Astrocyte of the spinal cord (primary cell): ENCODE data around the gene SV2B.

Source experiments
- DNase-seq: peaks from one replicate; pipeline ENCODE4 v3.0.0; 2011; ENCODE audit warnings: low read depth, low spot score
- H3K4me3 ChIP-seq: 2 replicates; pipeline ENCODE4 v1.5.1; 2011; ENCODE audit warnings: low read depth, mild to moderate bottlenecking, low read length, moderate library complexity
- CTCF ChIP-seq: IDR thresholded peaks from 2 replicates; pipeline ENCODE4 v1.5.1; 2012; ENCODE audit warnings: low read depth, mild to moderate bottlenecking, low read length, inconsistent platforms
- in situ Hi-C: cut with HindIII; loops from 2 replicates; pipeline ENCODE4 v1.10.0; 2017; ENCODE audit warnings: low sequenced_read_pairs

SV2B gene

DNA sequence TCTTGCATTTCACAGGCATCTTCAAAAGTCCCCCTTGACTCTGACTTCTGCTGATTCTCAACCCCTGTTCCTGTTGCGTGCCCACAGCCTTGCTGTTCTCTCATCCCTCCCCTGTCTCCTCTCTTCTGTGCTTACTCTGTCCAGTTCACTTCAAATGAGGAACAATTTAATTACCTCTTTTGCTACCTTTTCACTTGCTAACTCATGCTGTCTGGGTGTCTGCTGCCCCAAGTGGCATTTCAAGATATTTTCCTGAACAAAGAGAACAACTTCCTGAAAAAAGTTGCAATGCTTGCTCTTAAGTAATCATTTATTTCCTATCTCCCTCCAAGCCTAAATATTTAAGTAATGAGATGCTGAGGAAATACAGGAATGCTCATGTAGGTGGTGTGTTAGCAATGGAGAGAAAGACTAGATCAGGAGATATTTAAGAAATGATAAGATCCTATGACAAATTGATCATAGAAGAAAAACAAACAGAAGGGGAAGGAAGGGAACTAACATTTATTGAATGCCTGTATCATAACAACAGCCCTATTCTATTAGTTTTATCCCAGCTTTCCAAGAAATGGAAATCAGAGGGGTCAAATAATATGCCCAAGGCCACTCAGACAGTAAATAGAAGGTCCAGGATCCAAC, 42.2 kb downstream of the SV2B start:
- in situ Hi-C loops, result no loop called here
- TF ChIP-seq CTCF, result peak; percentile 29
- no peak for DNase-seq
- H3K4me3 ChIP-seq, result no peak overlapping the region

GRCh38 chr15:91142946-91143345, 42.9 kb downstream of the SV2B start:
- no peak overlapping the region for H3K4me3 ChIP-seq
- no peak for TF ChIP-seq CTCF
- in situ Hi-C loops, result no loop called here
- DNase-seq, result no peak

DNA sequence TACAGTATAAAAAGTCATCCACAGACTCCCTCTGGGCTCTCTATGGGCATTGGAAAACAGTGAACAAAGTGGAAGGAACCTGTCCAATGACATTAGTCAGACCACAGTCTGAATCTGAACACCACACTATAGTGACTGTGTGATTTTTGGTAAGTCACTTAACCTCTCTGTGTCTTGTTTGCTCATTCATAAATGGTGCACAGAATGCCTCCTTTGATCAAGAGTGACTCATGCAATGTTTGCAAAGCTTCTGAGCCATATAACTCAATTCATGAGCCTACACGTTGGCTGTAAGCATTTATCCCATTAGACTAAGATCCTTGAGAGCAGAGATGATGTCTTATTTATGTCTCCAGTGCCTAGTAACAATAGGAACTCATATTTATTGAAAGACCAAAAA, 46.7 kb downstream of the SV2B start:
- DNase-seq, result no peak

DNA sequence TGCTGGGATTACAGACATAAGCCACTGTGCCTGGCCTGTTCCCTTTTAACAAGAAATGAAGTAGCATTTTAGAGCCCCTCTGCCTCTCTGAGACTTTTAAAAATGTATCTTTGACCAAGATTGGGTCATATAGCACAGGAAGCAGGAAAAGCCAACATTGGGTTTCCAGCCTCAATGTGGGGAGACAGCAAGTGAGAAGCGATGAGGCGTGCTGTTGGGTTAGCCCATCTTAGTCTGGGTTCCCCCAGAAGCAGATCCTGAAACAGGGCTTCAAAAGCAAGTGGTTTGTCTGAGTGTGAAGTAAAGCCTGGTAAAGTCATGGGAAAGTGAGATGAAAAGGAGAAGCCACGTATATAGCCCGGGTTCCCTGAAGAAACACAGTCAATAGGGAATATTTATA, 48.2 kb downstream of the SV2B start:
- in situ Hi-C loops, result no loop called here
- TF ChIP-seq CTCF, result no peak
- no peak overlapping the region for H3K4me3 ChIP-seq
- no peak for DNase-seq

More for the DNA sequence above, 46.7 kb downstream of the SV2B start:
- H3K4me3 ChIP-seq, result no peak overlapping the region
- in situ Hi-C loops, result no loop called here
- no peak for TF ChIP-seq CTCF

DNA sequence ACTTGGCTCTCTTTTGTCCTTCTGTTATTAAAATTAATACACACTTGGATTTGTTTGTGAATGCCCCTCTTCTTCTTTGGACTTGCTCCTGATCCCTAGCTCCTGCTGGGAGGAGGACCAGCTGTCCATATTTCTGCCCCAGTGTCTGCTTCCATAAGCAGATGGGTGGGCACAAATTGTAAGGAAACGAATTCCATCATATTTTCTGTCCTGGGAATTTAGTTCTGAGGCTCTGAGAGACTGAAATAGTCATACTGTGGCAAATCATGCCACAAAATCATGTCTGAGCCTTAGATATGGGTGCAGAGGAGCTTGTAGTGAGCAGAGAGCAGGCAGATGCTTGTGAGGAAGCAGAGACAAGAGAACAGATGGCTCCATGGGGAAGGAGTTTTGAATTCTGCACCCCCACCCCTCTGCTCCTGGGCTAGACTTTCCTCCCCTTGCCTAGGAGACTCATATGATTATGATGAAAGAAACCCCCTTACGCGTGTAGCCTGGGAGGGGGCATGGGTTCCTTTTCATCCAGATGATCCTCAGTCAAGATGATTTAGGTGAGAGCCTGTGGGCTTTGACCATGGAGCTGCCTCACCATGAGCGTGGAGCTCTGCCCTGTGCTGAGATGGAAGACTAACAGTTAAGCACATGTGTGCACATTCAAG, 50.6 kb downstream of the SV2B start:
- TF ChIP-seq CTCF, result no peak
- no peak for DNase-seq
- in situ Hi-C loops, result no loop called here
- H3K4me3 ChIP-seq, result no peak overlapping the region

DNA sequence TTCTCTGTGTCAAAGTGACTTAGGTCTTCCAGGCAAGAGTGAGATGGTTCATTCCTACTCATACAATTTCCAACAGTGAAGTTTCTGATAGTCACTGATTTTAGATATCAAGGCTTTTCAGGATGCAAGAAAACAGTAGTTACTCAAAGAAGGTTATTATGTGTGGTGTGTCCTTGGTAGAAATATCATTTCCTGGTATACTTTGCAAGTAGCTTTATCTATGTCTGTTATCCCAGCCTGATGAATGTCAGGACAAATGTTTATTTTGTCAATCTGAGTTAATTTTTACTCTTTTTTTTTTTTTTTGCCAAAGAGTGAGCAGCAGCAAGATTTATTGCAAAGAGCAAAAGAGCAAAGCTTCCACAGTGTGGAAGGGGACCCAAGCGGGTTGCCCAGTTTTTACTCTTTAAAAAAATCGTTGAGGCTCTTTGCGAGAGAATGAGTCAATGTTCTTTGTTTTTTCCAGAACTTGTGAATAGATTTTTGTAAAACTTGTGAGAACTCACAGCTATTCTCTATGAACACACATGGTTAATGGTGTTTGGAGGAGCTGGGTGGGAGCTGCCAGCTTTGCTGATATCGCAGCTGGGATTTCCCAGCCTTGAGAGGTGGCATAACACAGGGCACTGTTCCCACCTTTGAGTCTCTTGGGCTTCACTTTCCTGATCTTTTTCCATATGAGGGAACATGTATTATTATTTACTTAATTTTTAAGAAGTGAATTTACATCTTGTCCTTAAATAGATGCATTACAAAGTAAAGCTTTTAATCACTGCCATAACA, 51.9 kb downstream of the SV2B start:
- DNase-seq, result no peak
- no peak overlapping the region for H3K4me3 ChIP-seq
- in situ Hi-C loops, result no loop called here
- TF ChIP-seq CTCF, result no peak
